HG02885 (cell line): Measurements from ENCODE around the gene CLEC4G.
"Not testable (repeated sequence)": the region's sequence is repeated elsewhere in the genome, so short reads cannot be mapped to it uniquely, and the experiment has no call there.

Source experiments
- ATAC-seq: cut with Tn5 transposase; IDR thresholded peaks from one replicate; pipeline ENCODE4 v1.9.1; 2021; ENCODE audit warnings: mild to moderate bottlenecking; ENCODE audit not compliant: unreplicated experiment, poor library complexity

Gene CLEC4G, protein sequence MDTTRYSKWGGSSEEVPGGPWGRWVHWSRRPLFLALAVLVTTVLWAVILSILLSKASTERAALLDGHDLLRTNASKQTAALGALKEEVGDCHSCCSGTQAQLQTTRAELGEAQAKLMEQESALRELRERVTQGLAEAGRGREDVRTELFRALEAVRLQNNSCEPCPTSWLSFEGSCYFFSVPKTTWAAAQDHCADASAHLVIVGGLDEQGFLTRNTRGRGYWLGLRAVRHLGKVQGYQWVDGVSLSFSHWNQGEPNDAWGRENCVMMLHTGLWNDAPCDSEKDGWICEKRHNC

DNA sequence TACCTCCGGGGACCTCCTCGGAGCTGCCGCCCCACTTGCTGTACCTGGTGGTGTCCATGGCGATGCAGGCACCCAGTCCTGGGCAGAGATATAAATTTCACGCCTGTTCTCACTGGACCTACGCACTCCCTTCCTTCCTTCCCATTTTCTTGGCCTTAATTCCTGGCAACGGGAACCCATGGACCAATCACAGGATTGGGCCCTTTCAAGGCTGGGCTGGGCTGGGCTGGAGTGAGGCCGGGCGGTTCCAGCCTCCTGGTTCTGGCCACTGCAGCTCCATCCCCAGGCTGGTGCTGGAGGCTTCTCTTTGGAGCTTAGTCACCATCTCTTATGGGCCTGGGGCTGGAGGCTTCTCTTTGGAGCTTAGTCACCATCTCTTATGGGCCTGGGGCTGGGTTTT is at the start of gene CLEC4G:
CLEC4G (minus strand) TSS at position 66 of the 400 bp plus-strand sequence; CDS start at position 58, 8 bp downstream.
- ATAC-seq, result no peak

DNA sequence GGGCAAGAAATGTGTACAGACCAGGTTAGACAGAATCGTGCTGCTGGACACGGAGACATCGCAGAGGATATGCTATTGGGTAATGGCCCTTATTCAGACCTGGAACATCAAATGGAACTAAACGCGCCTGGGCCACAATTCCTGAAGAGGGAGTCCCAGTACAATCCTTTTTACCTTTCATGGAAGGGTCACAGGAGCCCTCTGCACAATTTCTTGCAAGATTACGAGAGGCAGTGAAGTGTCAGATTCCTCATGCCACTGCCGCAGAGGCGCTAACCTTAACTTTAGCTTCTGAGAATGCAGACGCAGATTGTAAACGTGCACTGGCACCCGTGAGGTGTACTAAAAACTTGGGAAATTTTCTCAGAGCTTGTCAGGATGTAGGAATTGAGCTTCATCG is 49.2 kb upstream of the CLEC4G start:
- no peak for ATAC-seq

DNA sequence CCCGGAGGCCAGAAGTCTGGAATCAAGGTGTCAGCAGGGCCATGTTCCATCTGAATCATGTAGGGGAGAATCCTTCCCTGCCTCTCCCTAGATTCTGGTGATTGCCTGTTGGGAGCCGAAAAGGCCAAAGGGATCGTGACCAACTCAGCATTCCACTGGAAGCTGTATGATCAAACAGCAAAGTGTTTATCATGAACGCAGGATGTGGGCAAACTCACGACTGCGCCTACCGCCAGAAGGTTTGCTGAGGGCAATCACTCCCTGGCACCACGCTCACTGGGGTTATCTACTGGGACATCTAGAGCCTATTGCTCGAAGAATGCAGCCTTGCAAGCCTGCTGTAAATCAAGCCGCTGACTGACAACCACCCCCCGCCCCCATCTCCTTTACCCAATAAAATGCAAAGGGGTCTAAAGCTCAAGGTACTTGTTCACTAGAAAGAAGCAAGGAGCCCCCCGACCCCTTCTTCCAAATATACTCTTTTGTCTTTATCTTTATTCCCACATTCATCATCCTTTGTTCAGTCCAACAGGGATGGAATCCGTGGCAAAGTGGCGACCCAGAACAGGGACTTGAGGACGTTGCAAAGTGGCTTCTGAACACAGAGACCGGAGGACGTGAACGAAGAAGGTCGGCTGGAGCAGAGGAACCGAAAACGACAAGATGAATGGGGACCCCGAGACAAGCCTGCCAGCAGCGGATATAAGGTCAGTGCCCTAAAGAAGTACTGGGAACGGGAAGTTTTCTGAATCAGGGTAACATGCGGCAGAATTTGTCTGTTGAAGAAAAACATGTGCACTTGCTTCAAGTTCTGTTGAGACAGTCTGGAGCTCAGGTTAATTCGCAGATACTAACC is 47.9 kb upstream of the CLEC4G start:
- ATAC-seq, result no peak

DNA sequence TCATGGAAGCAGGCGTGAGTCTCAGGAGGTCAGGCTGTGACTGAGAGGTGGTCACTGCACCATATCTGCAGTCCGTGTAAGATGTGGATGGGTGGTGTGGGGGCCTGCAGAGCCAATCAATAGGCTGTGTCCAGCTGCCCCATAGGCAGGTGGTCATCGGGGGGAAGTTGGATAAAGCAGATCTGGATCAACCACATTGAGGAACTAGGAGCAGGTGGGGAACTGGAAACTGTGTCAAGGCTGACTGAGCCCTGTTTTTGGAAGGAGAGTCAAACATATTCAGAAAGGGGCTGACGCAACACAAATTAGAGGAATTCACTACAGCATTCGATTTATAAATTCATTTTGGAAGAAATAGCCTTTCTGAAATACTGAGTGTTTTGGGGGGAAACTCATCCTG is 46.2 kb upstream of the CLEC4G start:
- ATAC-seq, result no peak

DNA sequence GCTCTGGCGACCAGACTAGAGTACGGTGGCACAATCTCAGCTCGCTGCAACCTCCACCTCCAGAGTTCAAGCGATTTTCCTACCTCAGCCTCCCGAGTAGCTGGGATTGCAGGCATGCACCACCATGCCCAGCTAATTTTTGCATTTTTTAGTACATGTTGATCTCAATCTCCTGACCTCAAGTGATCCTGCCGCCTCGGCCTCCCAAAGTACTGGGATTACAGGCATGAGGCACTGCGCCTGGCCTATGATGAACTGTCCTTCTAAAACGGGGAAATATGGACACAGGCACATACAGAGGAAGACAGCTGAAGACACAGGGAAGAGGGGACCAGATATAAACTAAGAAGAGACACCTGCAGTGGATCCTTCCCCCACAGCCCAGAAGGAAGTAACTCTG is 43.9 kb upstream of the CLEC4G start:
- ATAC-seq, result no peak

DNA sequence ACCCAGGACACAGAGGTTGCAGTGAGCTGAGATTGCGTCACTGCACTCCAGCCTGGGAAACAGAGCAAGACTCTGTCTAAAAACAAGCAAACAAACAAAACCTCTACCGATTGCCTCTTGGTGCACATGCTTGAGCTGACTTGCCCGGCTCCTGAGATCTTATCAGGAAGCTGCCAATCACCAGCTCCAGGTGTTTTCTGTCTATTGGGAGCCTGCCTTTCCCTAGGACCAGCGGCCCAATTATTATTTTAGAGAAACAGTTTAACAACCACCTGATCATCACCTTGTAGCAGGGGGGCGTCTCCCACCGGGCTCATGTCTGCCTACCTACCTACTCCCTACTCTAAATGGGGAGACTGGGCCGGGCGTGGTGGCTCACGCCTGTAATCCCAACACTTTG is 41.9 kb upstream of the CLEC4G start:
- no peak for ATAC-seq

DNA sequence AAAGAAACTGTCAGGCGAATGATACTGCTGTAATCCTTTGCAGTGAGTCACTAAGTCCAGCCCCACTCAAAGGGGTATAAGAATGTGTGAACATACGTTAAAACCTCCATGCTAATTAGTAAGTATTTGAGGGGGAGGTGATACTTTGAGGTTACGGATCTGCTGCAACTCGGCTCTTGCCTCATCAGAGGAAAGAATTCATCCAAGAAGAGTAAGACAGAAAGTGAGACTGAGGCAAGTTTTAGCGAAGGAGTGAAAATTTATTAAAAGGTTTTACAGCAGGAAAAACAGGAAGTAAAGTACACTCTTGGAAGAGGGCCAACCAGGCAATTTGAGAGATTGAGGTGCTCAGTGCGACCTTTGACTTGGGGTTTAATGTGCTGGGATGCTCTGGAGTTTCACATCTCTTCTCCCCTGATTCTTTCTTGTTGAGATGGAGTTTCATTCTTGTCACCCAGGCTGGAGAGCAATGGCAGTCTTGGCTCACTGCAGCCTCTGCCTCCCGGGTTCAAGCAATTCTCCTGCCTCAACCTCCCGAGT is 40.9 kb upstream of the CLEC4G start:
- ATAC-seq, result no peak

DNA sequence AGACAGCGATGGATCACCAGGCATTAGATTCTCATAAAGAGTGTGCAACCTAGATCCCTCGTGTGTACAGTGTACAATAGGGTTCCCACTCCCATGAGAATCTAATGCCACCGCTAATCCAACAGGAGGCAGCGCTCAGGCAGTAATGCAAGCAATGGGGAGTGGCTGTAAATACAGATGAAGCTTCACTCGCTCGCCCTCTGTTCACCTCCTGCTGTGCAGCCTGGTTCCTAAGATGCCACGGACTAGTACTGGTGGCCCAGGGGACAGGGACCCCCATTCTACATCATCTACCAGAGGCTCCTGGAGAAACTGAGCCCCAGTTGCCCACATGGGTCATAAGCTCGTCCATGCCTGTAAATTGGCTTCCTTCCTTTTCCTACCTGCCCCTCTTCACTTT is 39.2 kb upstream of the CLEC4G start:
- ATAC-seq, result no peak

DNA sequence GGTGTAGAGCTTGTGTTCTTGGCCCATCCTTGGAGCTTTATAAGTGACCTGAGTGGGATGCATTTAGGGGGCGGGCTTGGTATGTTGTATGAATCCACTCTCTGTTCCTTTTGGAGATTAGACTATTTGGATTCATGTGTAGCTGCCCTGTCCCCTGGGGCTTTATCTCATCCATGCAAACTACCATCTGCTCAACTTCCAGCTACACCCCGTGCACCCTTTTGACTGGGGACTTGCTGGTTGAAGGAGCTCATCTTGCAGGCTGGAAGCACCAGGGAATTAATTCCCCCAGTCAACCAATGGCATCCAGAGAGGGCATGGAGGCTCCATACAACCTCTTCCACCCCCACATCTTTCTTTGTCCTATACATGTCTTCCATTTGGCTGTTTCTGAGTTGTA is 37.3 kb upstream of the CLEC4G start:
- ATAC-seq, result no peak

DNA sequence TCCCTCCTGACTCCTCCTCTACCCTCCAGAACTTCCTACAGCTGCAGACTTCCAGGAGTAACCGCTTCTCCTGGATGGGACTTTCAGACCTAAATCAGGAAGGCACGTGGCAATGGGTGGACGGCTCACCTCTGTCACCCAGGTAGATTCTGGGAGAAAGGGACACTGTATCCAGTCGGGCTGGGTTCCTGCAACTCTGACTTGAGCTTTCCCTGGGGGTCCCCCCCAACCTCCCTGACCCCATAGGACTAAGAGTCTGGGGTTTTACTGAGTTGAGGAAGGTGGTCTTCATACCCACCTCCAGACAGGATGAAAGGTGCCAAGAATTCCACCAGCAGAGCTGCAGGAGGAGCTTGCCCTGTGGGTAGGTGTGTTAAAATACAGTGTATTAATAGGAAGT is 35.6 kb upstream of the CLEC4G start:
- no peak for ATAC-seq

DNA sequence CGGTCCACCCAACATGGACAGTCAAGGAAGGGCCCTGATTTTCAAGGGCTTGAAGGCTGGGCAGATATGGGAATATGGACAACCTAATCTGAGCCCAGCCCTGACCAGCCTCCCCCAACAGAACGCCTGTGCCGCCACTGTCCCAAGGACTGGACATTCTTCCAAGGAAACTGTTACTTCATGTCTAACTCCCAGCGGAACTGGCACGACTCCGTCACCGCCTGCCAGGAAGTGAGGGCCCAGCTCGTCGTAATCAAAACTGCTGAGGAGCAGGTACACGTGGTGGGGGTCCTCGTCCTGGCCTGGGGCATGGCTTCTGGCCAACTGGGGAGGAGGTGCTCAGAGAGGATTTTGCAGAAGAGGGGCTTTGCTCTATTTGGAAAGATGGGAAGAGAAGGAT is 34.6 kb upstream of the CLEC4G start:
- no peak for ATAC-seq

DNA sequence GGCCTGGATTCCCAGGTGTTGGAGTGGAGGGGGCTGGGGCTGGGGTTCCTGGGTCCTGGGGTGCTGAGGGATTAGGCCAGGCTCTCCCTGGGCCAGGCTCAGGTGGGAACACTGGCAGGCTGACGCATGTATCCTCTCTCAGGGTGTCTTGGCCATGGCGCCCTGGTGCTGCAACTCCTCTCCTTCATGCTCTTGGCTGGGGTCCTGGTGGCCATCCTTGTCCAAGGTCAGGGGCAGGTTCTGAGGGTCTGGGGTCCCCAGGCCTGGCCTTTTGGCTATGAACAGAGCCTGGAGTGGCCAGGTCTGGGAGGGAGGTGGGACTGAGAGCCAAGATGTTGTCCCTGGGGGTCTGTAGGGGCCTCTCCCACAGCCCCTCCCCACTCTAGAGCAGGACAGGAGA is 33.1 kb upstream of the CLEC4G start:
- not testable (repeated sequence) for ATAC-seq

DNA sequence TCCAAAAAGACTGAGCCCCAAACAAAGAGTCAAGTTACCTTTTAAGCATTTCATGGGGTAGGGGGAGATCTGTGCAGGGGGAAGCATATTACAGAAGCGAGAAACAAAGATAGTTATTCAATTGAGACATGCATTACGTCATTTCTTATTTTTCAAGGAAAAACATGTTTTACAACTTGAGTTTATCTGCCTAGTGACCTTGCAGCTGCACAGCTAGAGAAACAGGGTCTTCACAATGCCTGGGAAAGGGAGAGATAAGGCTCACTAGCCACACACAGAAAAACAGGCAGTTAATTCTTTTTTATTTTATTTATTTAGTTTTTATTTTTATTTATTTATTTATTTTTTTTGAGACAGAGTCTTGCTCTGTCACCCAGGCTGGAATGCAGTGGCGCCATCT is 32.2 kb upstream of the CLEC4G start:
- ATAC-seq, result not testable (repeated sequence)

DNA sequence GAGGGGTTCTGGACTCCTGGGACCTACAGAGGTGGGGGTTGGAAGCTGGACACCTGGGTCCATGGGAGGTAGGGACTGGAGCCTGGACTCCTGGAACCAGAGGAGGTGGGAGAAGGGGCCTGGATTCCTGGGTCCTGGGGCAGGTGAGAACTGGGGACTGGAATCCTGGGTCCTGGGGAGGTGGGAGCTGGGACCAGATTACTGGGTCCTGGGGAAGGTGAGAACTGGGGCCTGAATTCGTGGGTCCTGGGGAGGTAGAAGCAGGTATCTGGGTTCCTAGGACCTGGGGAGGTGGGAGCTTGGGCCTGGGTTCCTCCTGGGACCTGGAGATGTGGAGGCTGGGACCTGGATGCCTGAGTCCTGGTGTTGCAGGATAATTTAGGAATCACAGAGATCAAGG is 31.8 kb upstream of the CLEC4G start:
- ATAC-seq, result no peak

DNA sequence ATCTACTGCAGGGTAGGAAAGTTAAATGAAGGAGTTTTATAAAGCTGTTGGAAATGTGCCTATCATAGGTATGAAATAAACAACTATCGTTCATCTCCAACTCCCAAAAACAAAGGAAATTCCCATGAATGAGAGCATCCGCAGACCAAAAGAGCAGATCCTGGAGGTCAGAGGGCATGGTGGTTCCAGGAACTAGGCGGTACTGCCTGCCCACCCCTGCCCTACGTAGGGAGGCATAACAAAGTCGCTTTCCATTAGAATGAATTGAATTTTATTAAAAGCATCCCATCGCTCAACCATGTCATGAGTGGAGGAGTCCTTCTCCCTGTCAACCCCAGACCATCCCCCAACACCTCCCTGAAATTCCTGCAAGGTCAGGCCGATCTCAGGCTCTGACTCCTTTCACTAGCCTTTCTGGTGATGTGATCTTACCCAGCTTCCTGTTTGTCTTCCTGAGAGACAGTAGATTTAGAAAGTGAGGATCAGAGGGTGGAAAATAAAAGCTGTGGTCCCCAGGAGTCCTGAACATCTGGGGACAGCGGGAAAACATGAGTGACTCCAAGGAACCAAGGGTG is 30.9 kb upstream of the CLEC4G start, which contains the start of gene CLEC4M:
CLEC4M (plus strand) TSS at position 525 of the 575 bp plus-strand sequence; CDS start at position 549, 24 bp downstream.
- ATAC-seq, result no peak

DNA sequence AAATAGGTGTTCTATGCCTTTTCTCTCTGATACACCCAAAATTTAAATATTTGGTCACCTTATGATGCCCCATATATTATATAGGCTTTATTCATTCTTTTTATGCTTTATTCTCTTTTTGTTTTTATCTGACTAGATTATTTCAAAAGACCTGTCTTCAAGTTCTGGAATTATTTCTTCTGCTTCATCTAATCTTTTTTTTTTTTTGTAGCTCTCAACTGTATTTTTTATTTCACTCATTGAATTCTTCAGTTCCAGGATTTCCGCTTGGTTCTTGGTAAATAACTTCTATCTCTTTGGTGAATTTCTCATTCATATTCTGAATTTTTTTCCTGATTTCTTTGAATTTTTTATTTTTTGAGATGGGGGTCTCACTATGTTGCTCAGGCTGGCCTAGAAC is 27.2 kb upstream of the CLEC4G start:
- ATAC-seq, result no peak

DNA sequence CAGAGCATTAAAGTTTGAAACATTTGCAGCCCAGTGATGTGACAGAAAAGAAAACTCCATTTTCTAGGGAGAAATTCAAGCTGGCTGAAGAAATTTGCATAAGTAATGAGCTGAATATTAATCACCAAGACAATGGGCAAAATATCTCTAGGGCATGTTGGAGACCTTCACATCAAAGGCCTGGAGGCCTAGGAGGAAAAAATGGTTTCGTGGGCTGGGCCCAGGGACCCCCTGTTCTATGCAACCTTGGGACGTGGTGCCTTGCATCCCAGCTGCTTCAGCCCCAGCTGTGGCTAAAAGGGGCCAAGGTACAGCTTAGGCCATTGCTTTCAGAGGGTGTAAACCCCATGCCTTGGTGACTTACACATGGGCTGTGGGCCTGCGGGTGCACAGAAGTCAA is 25.4 kb upstream of the CLEC4G start:
- no peak for ATAC-seq

DNA sequence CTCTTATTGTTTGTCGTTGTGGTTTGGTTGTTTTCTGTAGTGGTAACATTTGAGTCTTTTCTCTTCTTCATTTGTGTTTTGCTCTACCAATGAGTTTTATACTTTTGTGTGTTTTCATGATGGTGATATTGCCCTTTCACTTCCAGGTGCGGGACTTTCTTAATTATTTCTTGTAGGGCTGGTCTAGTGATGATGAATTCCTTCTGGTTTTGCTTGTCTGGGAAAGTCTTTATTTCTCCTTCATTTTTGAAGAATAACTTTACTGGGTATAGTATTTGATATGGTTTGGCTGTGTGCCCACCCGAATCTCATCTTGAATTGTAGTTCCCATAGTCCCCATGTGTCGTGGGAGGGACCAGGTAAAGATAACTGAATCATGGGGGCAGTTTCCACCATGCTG is 24.3 kb upstream of the CLEC4G start:
- no peak for ATAC-seq

DNA sequence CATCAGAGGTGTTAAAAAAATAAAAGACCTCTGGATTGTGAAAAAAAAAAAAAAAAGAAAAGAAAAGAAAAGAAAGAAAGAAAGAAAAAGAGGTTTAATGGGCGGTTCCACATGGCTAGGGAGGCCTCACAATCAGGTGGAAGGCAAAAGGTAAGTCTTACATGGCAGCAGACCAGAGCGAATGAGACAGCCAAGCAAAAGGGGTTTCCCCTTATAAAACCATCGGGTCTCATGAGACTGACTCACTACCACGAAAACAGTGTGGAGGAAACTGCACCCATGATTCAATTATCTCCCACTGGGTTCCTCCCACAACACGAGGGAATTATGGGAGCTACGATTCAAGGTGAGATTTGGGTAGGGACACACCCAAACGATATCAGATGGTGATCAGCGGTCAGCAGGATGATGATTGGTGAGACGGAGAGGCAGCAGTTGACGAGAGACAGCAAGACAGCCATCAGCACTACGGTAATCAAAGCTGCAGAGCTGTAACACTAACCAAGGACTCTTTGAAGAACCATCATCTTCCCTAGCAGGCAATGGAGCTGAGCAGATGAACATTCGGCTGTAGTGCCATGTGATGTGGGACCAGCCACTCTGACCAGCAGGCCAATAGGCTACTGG is 19.4 kb upstream of the CLEC4G start:
- ATAC-seq, result no peak

DNA sequence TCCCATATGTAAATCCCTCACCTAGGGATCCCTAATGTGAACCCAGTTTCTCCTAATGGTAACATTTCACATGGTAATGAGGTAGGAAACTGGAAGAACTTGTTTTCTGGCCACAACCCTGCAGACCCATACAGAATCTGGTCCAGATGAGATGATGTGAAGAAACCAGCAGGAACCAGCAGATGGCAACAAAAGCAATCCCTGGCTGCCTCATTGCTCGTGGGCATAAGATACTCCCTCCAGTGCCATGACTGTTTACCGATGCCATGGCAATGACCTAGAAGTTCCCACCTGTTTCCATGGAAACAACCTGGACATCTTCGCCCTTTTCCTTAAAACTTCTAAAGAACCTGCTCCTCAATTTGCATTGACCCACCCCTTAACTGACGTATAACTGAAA is 16.8 kb upstream of the CLEC4G start:
- ATAC-seq, result no peak

DNA sequence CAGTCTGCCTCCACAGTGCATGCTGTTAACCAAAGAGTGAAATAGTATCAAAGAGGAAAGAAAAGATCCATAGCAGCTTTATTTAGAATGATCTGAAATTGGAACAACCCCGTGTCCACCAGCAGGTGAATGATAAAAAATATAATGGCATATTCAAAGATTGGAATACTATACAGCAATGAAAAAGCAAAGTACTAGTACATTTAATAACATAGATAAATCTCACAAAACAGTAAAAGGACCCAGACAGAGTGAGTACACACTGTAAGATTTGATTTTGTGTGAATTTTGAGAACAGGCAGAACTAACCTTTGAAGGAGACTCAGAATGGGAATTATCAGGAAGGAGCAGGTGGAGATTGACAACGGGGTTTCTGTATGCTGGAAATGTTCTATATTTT is 16.3 kb upstream of the CLEC4G start:
- ATAC-seq, result no peak
